ENCODE data around the gene BRD4.

The BRD4 gene

DNA sequence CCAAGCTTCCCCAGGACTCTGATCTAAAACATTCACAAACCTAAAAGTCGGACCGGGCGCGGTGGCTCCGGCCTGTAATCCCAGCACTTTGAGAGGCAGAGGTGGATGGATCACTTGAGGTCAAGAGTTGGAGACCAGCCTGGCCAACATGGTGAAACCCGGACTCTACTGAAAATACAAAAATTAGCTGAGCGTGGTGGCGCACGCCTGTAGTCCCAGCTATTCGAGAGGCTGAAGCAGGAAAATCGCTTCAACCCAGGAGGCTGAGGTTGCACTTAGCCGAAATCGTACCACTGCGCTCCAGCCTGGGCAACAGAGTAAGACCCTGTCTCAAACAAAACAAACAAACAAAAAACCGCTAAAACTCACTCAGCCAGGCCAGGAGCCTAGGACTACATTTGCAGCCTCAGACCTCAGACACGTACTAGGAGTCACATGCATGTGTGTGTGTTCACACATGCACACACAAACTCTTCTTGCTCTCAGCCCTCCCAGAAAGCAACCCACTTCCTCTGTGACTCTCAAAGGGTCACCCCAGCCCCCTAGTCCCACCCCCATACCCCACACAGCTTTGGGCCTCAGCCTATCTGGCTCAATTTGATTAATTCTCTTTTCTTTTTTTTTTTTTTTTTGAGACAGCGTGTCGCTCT lies 130.8 kb downstream of the BRD4 start:
- Histone ChIP-seq H3K4me3 (peak overlapping the region; percentile 23), H3K4me1 (no peaks in the 10 kb centered on the region), H3K9me3 (no peaks in the 10 kb centered on the region), H3K36me3 (replicated peaks) (peaks cover 6% of the 10 kb centered on the region), H3K27me3 (ENCODE audit: low read depth) (no peaks in the 10 kb centered on the region)
- in situ Hi-C loops (cut with MboI; ENCODE audit: low sequenced_read_pairs), result no loop called here
- no peak for DNase-seq (ENCODE audit: low spot score in 2 of 2)

DNA sequence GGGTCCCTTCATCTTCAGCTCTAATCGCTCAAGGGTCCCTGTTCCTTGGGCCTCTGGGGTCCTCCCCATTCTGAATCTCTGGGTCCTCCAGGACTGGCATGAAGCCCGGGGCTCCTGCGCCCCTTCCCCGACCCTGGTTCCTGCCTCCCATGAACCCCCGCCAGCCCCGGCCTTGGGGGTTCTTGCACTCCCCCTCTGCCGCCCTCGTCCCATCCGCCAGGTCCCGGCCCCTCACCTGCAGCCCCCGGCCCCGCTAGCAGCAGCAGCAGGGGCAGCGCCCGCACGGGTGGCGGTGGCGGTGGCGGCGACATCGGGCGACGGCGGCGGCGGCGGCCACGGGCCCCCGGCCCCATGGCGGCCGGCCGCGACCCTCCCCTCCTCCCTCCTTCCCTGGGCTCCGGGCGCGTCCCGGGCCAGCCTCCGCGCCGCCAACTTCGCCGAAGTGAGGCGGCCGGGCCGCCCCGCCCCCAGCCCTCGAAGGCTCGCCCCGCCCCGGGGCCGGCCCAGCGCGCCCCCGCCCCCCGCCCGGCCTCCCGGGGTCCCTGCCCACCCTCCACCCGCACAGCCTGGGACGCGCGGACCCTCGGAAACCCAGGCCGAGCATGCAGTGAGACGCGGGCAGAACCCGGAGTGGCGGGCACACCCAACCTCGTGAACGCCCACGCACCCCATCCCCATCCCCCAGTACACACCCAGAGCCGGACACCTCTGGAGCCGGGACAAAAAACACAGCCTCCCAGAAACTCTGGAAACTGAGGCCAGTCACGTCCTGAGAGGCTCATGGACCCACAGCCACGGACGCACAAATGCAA lies 131.6 kb downstream of the BRD4 start, which contains the start of gene NOTCH3:
NOTCH3 (minus strand) TSS at position 443 of the 812 bp plus-strand sequence; CDS start at position 353, 90 bp downstream.
- H3K36me3 ChIP-seq (replicated peaks), result peaks cover 7% of the 10 kb centered on the region
- H3K4me1 ChIP-seq, result no peaks in the 10 kb centered on the region; the same call in 1 of the 2 replicates
- in situ Hi-C loops (cut with MboI; ENCODE audit: low sequenced_read_pairs), result no loop called here
- no peaks in the 10 kb centered on the region for H3K9me3 ChIP-seq
- H3K4me3 ChIP-seq, result peak within 1 kb of the TSS; percentile 72
- H3K27me3 ChIP-seq (ENCODE audit: low read depth), result no peaks in the 10 kb centered on the region
- peak; percentile 30 to 74 for DNase-seq (ENCODE audit: low spot score in 2 of 2)

DNA sequence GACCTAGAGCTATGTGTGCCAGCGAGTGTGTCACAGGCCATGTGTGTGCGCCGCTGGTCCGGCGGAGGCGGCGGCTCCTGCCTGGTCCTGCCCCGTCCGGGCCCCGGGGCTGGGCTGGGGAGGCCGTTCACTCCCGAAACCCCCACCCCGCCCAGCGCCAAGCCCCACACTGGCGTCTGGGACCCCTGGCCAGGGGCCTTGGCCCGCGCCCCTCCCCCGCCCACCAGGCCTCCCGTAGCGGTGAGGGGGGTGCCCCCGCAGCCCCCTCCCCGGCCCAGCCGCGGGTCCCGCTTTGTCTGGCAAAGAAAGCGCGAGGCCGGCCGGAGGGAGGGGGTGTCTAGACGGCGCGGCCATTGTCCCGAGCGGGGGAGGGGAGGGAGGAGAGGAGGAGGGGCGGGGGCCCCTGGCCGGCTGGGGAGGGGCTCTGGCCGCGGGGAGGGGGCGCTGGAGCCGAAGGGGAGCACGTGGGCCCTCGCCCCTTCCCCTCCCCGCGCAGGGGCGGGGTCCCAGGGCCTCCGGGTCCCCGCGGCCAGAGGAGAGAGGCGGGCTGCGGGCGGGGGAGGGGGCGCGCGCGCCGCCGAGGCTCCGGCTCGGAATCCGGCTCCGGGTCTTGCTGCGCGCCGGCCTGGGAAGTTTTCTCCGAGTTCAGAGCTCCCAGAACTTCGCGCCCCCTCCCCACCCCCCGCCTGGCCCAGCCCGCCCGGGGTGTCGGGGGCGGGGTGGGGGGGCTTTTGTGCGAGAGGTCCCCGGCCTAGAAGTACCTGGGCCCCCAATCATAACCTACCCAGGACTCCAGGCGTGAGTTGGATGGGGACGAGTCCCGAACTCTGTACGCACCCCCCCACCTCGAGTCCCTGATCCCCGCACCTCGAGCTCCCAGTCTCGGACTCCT lies 132.4 kb downstream of the BRD4 start:
- H3K9me3 ChIP-seq, result no peaks in the 10 kb centered on the region
- no peaks in the 10 kb centered on the region for H3K27me3 ChIP-seq (ENCODE audit: low read depth)
- in situ Hi-C loops (cut with MboI; ENCODE audit: low sequenced_read_pairs), result no loop called here
- H3K4me1 ChIP-seq, result no peaks in the 10 kb centered on the region; the same call in 1 of the 2 replicates
- peaks cover 7% of the 10 kb centered on the region for H3K36me3 ChIP-seq (replicated peaks)
- H3K4me3 ChIP-seq, result peak overlapping the region; percentile 72
- DNase-seq (ENCODE audit: low spot score in 2 of 2), result peak; percentile 33 to 81

DNA sequence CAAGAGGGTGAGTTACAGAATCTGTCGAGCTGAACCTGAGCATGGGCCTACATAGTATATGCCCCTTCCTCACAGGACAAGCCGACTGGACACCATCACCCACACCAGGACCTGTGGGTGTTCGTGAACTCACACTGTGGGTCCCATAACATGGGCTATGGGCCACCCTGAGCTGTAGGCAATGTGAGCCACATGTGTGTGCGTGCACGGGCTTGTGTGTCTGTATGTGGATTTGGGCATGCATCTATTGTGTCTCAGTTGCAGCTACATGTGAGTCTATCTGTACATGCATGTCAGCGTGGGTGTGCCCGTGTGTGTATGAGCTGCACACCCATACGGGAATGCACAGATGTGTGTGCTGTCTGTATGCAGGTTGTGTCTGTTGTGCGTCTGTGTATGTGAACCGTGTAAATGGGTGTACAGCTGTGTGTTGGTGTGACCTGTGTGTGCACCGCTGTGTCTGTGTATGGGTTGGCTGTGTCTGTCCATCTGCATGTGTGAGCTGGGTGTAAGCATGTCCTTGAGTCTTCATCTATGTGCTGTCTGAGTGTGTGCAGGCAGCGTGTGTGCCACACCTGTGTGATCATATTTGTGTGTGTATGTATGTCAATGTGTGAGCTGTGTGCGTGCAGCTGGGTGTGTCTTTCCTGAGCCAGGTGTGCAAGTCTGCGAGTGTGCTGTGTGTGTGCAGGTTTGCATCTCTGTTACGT lies 133.2 kb downstream of the BRD4 start:
- Histone ChIP-seq H3K4me3 (peak overlapping the region; percentile 72), H3K27me3 (ENCODE audit: low read depth) (no peaks in the 10 kb centered on the region), H3K4me1 (no peaks in the 10 kb centered on the region; the same call in 1 of the 2 replicates), H3K36me3 (replicated peaks) (peaks cover 7% of the 10 kb centered on the region), H3K9me3 (no peaks in the 10 kb centered on the region)
- in situ Hi-C loops (cut with MboI; ENCODE audit: low sequenced_read_pairs), result no loop called here
- no peak for DNase-seq (ENCODE audit: low spot score in 2 of 2)

DNA sequence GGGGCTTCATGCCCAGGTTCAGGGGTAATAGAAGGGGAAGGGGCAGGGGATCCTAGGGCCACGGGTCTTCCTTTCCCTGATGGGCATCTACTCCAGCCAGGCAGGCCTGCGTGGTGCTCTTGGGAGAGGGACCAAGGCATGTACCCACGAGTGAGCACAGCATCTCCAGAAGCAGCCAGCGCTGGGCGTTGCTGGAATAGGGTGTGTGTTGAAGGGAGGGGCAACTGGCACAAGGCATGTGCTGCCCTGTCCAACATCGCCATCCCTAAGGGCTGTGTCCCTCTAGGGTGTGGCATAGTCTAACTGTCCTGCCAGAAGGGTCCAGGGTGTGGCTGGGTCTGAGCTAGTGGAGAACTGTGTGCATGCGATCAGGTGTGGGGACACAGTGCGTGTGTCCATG lies 134.4 kb downstream of the BRD4 start:
- in situ Hi-C loops (cut with MboI; ENCODE audit: low sequenced_read_pairs), result no loop called here
- peaks cover 7% of the 10 kb centered on the region for H3K36me3 ChIP-seq (replicated peaks)
- DNase-seq (ENCODE audit: low spot score in 2 of 2), result no peak
- H3K9me3 ChIP-seq, result no peaks in the 10 kb centered on the region
- H3K4me1 ChIP-seq, result no peaks in the 10 kb centered on the region; the same call in 1 of the 2 replicates
- no peaks in the 10 kb centered on the region for H3K27me3 ChIP-seq (ENCODE audit: low read depth)
- H3K4me3 ChIP-seq, result no peak overlapping the region

DNA sequence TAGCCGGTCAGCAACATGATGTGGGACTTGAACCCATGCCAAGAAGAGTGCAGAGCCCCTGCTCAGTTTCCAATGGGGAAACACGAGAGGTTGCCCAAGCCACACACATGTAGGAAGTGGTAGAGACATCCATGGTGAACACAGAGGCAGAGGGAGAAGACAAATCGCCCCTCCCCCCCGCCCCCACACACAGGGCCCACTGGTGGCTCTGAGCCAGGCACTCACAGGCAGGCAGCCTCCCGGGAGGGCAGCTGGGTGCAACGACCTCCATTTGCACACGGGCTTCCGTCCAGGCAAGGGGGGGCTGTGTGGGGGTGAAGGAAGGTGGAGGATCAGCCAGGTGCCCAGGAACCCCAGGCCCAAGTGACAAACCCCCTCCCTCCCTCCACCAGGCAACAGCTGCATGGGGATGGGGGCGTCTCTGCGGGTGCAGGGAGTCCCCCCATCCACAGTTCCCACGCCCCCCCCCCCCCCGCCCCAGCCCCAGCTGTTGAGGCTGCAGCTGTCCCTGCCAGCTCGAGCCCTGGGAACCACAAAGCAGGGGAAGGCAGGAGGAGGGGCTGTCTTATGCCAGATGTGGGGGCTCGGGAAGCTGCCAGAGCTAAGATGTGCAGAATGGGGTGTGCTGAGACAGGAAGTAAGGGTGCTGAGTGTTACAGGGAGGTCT lies 134.9 kb downstream of the BRD4 start:
- Histone ChIP-seq H3K4me3 (no peak overlapping the region), H3K9me3 (no peaks in the 10 kb centered on the region), H3K27me3 (ENCODE audit: low read depth) (no peaks in the 10 kb centered on the region), H3K36me3 (replicated peaks) (peaks cover 7% of the 10 kb centered on the region), H3K4me1 (no peaks in the 10 kb centered on the region; the same call in 1 of the 2 replicates)
- no peak for DNase-seq (ENCODE audit: low spot score in 2 of 2)
- in situ Hi-C loops (cut with MboI; ENCODE audit: low sequenced_read_pairs), result no loop called here

DNA sequence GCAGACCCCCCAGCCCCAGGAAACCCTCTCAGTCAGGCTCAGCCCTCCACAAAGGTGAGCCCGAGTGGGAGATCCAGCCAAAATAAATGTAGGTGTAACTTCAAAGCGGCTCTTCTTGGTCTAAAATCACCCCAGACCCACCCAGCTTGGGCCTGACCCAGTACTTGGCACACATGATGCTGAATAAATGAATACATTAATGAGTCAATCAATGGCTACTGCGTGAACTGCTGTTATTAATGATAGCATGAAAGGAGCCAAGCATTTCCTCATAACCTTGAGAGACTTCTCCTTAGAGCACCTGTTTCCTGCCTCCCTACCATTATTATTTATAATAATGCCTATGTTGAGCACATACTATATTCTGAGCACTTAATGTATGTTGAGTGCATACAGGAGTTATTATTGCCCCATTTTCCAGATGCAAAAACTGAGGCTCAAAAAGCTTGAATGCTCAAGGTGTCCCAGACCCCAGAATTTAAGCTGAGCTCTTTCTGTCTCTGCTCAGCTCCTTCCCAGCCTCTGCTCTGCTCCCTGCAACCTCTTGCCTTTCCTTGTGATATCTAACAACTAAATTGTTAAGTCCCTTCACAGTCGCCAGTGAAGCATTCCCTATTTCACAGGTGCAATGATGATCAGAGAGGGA lies 135.9 kb downstream of the BRD4 start:
- no peaks in the 10 kb centered on the region; the same call in 1 of the 2 replicates for H3K4me1 ChIP-seq
- DNase-seq (ENCODE audit: low spot score in 2 of 2), result no peak
- no peaks in the 10 kb centered on the region for H3K27me3 ChIP-seq (ENCODE audit: low read depth)

DNA sequence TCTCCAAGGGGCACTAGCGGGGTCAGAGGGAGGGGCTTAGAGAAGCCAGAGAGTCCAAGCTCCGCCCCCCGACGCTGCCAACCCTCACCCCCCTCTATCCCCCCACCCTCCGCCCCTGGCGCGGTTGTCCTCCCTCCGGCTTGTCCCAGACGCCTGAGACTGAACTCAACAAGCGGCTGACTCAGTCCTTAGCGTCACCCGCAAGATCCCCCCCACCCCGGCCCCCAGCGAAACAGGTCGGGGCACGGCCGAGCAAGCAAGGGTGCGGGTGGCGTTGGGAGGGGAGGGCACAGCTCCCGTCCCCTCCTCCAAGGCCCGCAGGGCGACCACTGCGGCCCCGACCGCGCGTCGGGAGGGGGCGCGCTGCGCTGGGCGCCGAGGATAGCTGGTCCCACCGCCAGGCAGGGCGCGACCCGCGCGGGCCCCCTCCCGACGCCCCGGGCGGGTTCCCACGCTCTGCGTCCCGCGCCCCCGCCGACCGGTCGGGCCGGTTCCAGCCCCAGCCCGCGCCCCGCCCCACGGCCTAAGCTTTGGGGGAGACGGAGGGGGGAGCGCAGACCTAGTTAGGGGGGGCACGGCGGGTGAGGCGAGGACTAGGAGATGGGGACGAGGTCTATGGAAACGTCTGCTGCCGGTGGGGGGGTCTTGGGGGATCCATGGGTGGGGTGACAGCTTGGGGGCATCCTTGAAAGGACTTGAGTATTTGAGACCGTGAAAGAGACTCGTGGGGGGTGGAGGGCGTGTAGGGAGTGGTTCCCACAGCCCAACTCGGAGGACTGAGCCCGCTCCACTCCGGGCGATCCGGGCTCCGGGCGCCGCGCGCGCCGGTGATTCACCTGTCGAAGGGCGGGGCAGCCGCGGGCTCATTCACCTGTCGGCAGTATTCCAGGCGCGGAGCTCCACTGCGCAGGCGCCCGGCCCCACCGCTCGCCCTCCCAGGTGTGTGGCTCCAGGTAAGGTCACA lies 136.7 kb downstream of the BRD4 start:
- in situ Hi-C loops (cut with MboI; ENCODE audit: low sequenced_read_pairs), result no loop called here
- peak overlapping the region; percentile 29 for H3K4me3 ChIP-seq
- H3K27me3 ChIP-seq (ENCODE audit: low read depth), result no peaks in the 10 kb centered on the region
- H3K4me1 ChIP-seq, result no peaks in the 10 kb centered on the region; the same call in 1 of the 2 replicates
- no peaks in the 10 kb centered on the region for H3K9me3 ChIP-seq
- peaks cover 18% of the 10 kb centered on the region for H3K36me3 ChIP-seq (replicated peaks)
- DNase-seq (ENCODE audit: low spot score in 2 of 2), result peak; percentile 41 to 80

More for the DNA sequence above, 135.9 kb downstream of the BRD4 start:
- in situ Hi-C loops (cut with MboI; ENCODE audit: low sequenced_read_pairs), result no loop called here
- no peak overlapping the region for H3K4me3 ChIP-seq
- H3K36me3 ChIP-seq (replicated peaks), result peaks cover 11% of the 10 kb centered on the region
- H3K9me3 ChIP-seq, result no peaks in the 10 kb centered on the region

DNA sequence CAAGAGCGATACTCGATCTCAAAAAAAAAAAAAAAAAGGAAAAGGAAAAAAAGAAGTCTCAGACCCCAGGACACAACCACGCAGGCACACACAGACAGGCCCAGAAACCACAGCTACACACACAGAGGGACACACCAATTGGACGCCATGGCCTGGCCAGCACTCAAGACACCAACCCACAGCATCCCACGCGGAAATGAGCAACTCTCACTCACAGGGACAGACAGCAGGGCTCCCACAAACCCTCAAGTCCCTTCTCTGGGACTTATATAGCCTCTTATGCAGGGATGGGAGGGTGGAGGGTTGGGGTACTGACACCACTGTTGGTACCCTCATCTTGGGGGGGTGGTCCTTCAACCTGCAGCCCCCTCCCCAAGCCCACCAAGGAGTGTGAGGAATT lies 137.4 kb downstream of the BRD4 start:
- in situ Hi-C loops (cut with MboI; ENCODE audit: low sequenced_read_pairs), result no loop called here
- DNase-seq (ENCODE audit: low spot score in 2 of 2), result no peak
- Histone ChIP-seq H3K4me1 (no peaks in the 10 kb centered on the region; the same call in 1 of the 2 replicates), H3K36me3 (replicated peaks) (peaks cover 20% of the 10 kb centered on the region), H3K27me3 (ENCODE audit: low read depth) (no peaks in the 10 kb centered on the region), H3K4me3 (peak overlapping the region; percentile 29; the same call in 1 of the 2 replicates), H3K9me3 (no peaks in the 10 kb centered on the region)

DNA sequence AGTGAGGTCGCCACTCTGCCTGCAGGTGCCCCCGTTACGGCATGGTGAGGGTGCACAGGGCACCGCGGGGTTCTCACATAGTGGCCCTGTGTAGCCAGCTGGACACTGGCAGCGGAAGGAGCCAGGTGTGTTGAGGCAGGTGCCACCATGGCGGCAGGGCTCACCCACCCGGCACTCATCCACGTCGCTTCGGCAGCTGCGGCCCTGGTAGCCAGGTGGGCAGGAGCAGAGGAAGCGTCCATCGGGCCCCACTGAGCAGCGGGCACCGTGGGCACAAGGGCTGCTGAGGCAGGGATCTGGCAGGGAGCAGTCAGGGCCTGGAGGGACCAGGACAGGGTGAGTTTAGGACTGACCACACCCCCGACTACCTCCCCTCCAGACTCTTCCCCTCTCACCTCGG lies 140.4 kb downstream of the BRD4 start:
- H3K27me3 ChIP-seq (ENCODE audit: low read depth), result no peaks in the 10 kb centered on the region
- H3K4me1 ChIP-seq, result no peaks in the 10 kb centered on the region; the same call in 1 of the 2 replicates
- H3K4me3 ChIP-seq, result no peak overlapping the region
- in situ Hi-C loops (cut with MboI; ENCODE audit: low sequenced_read_pairs), result no loop called here
- DNase-seq (ENCODE audit: low spot score in 2 of 2), result no peak
- H3K9me3 ChIP-seq, result no peaks in the 10 kb centered on the region
- peaks cover 23% of the 10 kb centered on the region for H3K36me3 ChIP-seq (replicated peaks)

DNA sequence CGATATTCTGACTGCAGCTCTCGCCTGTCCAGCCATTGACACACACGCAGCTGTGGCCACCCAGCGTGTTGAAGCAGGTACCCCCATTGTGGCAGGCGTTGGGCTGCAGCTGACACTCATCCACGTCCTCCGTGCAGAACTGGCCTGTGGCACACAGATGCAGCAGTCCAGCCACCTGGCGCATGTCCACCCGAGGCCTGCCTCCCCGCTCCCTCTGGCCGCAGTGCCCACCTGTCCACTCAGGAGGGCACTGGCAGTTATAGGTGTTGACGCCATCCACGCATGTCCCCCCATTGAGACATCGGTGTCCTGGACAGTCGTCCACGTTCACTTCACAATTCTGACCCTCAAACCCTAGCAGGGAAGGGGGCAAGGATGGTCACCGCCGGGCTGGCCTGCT lies 140.8 kb downstream of the BRD4 start:
- no peak overlapping the region for H3K4me3 ChIP-seq
- DNase-seq (ENCODE audit: low spot score in 2 of 2), result no peak
- in situ Hi-C loops (cut with MboI; ENCODE audit: low sequenced_read_pairs), result no loop called here
- no peaks in the 10 kb centered on the region; the same call in 1 of the 2 replicates for H3K4me1 ChIP-seq
- no peaks in the 10 kb centered on the region for H3K27me3 ChIP-seq (ENCODE audit: low read depth)
- H3K9me3 ChIP-seq, result no peaks in the 10 kb centered on the region
- H3K36me3 ChIP-seq (replicated peaks), result peaks cover 21% of the 10 kb centered on the region

Measured in HAP-1 (cell line).